Cardiac fibroblast (primary cell): ENCODE data around the gene ARFRP1.
"Not testable (repeated sequence)": the region's sequence is repeated elsewhere in the genome, so short reads cannot be mapped to it uniquely, and the experiment has no call there.

Experiments used
- DNase-seq, 2 donors: peaks; one replicate each; pipeline versions ENCODE4 v3.0.0 to v3.0.0-alpha.2; 2010; ENCODE audit warnings: low read depth in 2 of 2
- H3K4me3 ChIP-seq, 2 donors: replicated peaks in 1 of 2; 1 replicate in 1 of 2; 2 replicates in 1 of 2; pipeline ENCODE4 v1.5.1; 2011; ENCODE audit warnings: low read depth in 2 of 2, low read length in 2 of 2, mild to moderate bottlenecking in 2 of 2, moderate library complexity in 1 of 2
- TF ChIP-seq, protein P1 (sequence below): IDR thresholded peaks from one replicate; pipeline ENCODE4 v1.5.1; 2011; ENCODE audit warnings: low read depth, mild to moderate bottlenecking, low read length, inconsistent platforms

The ARFRP1 gene

DNA sequence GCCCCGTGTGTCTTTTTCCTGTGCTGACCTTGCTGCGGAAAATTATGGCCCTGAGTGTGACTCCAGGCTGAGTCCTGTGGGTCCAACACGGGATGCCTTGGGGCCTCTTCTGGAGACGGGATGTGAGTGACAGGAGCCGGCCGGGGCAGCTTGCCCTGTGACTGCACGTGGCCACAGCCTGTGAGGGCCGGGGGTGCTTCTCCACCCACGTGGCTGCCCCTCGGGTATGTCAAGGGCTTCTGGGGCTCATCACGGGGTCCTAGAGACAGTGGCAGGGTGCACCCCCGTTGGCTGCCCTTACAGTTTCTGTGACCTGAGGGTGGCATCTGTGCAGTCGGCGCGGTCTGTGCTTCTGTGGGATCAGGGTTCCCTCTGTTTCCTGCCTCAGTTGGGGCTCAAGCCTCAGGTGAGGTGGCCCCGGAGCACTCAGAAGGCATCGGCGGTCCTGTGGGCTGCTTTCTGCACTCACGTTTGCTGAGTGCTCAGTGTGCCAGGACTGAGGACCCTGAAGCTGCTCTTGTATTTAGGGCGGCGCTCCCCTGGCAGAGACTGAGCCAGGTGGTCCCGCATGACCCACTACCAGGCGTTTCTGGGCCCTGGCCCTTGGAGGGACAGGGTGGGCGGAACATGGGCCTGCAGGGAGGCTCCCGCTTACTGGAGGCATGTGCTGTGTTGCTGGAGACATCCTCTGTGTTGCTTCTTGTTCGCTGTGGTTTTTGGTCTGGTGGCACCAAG, 44.3 kb downstream of the ARFRP1 start:
- TF ChIP-seq, protein P1, sequence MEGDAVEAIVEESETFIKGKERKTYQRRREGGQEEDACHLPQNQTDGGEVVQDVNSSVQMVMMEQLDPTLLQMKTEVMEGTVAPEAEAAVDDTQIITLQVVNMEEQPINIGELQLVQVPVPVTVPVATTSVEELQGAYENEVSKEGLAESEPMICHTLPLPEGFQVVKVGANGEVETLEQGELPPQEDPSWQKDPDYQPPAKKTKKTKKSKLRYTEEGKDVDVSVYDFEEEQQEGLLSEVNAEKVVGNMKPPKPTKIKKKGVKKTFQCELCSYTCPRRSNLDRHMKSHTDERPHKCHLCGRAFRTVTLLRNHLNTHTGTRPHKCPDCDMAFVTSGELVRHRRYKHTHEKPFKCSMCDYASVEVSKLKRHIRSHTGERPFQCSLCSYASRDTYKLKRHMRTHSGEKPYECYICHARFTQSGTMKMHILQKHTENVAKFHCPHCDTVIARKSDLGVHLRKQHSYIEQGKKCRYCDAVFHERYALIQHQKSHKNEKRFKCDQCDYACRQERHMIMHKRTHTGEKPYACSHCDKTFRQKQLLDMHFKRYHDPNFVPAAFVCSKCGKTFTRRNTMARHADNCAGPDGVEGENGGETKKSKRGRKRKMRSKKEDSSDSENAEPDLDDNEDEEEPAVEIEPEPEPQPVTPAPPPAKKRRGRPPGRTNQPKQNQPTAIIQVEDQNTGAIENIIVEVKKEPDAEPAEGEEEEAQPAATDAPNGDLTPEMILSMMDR = no peak
- no peak for DNase-seq
- no peak overlapping the region for H3K4me3 ChIP-seq

DNA sequence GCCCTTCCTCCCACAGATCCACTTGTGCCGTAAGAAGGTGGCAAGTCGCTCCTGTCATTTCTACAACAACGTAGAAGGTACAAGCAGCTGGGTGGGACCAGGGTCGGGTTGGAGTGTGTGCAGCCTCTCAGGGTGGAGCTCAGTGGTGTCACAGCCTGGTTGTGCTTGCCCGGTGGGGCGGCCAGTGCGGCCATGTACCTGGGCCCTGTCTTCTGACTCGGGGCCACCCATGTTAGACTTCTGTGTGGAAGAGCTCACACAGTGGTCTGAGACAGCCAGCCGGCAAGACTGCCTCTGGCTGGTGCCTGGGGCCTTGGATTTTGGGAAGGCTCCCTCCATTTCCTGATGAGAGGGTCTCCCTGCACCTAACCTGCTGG, 45.0 kb downstream of the ARFRP1 start:
- H3K4me3 ChIP-seq = no peak overlapping the region
- TF ChIP-seq, protein P1 = no peak
- DNase-seq = no peak

- TF ChIP-seq, protein P1 = no peak
- no peak for DNase-seq
- no peak overlapping the region for H3K4me3 ChIP-seq
These were observed 45.6 kb downstream of the ARFRP1 start for GRCh38 chr20:63661959-63662812.

- DNase-seq = no peak
- TF ChIP-seq, protein P1 = no peak
- no peak overlapping the region for H3K4me3 ChIP-seq
These were observed 46.7 kb downstream of the ARFRP1 start for GRCh38 chr20:63661108-63661507.

GRCh38 chr20:63660622-63661021, 47.2 kb downstream of the ARFRP1 start:
- TF ChIP-seq, protein P1 = no peak
- H3K4me3 ChIP-seq = no peak overlapping the region
- no peak for DNase-seq

DNA sequence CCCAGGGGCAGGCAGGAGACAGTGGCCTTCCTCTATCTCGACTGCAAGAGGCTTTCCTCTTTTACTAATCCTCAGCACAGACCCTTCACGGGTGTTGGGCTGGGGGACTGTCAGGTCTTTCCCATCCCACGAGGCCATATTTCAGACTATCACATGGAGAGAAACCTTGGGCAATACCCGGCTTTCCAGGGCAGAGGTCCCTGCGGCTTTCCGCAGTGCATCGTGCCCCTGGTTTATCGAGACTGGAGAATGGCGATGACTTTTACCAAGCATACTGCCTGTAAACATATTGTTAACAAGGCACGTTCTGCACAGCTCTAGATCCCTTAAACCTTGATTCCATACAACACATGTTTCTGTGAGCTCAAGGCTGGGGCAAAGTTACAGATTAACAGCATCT, 47.6 kb downstream of the ARFRP1 start:
- not testable (repeated sequence) for DNase-seq

GRCh38 chr20:63659370-63659769, 48.4 kb downstream of the ARFRP1 start:
- H3K4me3 ChIP-seq = peak overlapping the region; percentile 78 to 91
- DNase-seq = no peak
- TF ChIP-seq, protein P1 = no peak

More for the DNA sequence above, 47.6 kb downstream of the ARFRP1 start:
- H3K4me3 ChIP-seq = not testable (repeated sequence)
